CD4-positive, alpha-beta T cell treated with Interleukin-10 for 1 hour (primary cell): ENCODE data around the gene C19orf25.
"Not testable (repeated sequence)": the region's sequence is repeated elsewhere in the genome, so short reads cannot be mapped to it uniquely, and the experiment has no call there.

Source experiments
- DNase-seq: peaks from one replicate; pipeline ENCODE4 v3.0.0-alpha.2; 2020

Gene C19orf25

DNA sequence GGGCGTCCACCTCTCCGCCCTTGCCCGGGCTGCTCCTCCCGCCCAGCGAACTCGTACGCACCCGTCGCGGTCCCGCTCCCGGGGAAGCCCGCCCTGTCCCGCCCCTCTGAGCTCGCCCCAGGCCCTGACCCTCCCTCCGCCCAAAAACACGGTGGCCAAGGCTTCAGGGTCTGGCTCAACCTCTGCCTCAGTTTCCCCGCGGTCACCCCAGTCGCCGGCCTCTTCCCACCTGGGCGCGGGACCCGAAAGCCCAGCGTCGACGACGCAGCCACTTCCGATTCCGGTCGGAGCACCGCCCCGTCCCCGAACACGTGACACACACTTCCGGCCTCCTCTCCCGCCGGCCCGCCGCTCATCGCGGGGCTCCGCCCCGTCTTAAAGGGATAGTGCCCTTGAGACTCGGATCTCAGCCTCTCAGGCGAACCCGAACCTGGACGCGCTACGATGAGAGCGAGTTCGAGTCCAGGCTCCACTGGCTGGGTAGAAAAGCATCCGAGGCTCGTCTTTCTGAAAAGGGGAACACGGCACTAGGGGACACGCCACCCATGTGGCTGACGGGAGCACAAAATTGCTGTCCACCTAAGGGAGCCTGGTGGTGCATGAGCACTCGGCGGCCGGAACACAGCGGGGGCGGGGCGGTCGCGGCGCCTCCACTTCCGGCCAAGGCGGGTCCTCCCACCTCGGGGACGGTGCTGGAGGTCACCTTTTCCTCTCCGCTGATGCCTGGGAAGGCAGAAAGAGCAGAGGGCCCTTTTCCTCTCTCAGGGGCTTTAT is at the start of gene C19orf25:
C19orf25 (minus strand) TSS at position 282 of the 774 bp plus-strand sequence. CDS start 312 bp downstream, outside the sequence.
- DNase-seq, result peak; percentile 93

DNA sequence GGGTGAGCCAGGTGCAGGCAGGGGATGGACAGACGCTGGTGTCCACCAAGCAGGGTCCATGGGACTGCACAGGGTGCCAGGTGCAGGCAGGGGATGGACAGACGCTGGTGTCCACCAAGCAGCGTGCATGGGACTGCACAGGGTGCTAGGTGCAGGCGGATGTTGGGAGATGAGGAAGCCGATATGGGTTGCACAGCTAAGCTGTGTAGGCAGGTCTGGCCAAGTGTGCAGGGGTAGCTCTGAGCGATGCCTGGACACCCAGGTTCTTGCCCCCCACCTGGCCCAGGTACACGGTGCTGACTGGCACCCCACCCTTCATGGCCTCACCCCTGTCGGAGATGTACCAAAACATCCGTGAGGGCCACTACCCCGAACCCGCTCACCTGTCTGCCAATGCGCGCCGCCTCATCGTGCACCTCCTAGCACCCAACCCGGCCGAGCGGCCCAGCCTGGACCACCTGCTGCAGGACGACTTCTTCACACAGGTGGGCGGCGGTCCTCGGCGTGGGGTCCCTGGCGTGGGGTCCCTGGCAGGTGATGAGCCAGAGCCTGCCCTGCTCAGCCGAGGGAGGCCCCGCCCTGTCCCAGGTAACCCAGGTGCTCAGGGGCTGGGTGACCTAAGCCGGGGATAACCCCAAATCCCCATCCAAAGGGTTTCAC is 48.8 kb upstream of the C19orf25 start:
- no peak for DNase-seq

DNA sequence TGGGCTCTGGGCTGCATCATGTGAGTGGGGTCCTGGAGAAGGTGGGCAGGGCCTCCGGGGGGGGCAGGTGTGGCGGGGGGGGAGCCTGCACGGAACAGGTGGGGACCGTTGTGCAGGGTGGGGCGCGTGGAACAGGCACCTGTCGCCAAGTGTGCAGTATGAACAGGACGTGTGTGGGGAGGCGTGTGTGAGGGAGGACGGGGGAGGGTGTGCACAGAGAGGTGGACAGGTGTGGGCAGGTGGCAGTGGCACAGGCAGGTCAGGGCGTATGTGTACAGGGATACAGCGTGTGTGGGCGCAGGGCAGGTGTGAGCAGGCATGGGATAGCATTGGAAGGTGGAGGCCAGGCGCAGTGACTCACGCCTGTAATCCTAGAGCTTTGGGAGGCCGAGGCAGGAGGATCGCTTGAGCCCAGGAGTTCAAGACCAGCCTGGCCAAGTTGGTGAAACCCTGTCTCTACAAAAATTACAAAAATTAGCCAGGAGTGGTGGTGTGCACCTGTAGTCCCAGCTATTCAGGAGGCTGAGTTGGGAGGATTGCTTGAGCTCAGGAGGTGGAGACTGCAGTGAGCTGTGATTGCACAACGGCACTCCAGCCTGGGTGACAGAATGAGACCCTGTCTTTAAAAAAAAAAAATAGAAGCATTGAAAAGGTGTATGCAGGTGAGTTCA is 48.1 kb upstream of the C19orf25 start:
- DNase-seq, result no peak

DNA sequence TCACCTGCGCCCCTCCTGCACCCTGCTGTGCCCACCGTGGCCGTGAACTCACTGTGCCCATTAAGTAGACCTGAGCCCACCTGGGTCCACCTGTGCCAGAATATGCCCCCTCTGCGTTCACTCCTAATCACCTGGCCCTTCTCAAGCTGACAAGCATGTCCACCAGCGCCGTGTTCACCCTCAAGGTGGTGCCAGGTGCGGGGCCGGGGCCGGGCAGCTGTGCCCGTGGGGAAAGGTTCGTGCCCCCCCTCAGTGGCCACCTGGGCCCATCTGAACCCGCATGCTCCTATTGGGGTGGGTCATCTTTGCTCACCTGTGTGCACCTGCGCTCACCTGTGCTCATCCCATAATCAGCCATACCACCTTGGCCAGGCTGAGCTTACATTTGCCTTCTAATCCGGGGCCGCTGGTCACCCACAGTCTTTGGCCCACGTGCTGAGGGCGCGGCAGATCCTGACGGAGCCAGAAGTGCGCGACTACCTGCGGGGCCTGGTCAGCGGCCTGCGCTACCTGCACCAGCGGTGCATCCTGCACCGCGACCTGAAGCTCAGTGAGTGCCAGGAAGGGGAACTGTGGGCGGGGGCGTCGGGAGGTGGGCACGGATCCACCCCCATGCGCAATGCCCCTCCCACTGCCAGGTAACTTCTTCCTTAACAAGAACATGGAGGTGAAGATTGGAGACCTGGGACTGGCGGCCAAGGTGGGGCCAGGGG is 47.2 kb upstream of the C19orf25 start:
- DNase-seq, result no peak

DNA sequence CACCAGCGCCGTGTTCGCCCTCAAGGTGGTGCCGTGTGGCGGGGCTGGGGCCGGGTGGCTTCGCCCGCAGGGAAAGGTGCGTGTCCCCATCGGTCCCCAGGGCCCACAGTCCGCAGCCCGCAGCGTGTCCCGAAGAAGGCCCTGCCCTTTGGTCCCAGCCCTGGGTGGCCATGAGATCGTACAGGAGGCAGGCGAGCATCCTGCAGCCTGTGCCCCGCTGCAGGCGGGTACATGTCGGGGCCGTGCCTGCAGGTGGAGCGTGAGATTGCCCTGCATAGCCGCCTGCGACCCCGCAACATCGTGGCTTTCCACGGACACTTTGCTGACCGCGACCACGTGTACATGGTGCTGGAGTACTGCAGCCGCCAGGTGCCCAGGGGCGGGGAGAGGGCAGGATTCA is 46.3 kb upstream of the C19orf25 start:
- no peak for DNase-seq

DNA sequence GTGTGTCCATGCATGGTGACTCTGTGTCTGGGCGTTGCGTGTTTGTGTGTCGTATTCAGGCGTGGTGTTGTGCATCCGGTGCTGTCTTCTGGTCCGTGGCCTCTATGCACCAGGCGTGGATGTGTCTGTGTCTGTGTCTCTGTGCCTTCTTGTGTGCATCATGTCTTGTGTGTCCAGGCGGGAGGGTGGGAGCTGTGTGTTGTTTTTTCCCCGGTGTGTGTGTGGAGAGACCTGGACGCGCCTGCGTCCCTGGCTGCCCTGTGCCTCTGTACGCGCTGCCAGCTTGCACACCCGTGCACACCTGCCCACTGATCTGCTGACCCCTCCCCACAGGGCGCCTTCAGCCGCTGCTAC is 45.9 kb upstream of the C19orf25 start:
- no peak for DNase-seq

DNA sequence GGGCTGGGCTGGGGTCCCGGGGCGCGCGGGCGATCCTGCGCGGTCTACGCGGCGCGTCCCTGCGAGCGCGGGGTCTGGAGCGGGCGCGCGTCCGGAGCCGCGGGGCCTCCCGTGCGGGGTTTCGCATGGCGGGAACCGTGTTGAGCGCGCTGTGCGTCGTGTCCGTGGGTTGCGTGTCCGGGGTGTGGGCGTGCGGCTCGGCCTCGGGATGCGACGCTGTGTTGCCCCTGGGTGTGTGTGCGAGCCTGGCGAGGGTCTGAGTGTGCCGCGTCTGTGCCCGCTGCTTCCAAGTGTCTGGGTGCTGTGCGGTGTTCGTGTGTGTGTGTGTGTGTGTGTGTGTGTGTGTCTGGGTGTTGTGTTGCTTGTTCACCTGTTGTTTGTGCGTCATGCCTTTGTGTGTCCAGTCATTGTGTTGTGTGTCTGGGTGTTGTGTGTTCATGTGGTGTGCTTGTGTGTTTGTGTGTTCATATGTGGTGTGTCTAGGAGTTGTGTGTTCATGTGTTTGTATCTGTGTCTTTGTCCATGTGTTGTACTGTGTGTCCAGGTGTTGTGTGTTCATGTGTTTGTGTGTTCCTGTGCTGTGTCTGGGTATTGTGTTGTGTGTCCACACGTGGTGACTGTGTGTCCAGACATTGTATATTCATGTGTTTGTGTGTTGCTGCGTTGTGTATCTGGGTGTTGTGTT is 45.4 kb upstream of the C19orf25 start:
- DNase-seq, result no peak

DNA sequence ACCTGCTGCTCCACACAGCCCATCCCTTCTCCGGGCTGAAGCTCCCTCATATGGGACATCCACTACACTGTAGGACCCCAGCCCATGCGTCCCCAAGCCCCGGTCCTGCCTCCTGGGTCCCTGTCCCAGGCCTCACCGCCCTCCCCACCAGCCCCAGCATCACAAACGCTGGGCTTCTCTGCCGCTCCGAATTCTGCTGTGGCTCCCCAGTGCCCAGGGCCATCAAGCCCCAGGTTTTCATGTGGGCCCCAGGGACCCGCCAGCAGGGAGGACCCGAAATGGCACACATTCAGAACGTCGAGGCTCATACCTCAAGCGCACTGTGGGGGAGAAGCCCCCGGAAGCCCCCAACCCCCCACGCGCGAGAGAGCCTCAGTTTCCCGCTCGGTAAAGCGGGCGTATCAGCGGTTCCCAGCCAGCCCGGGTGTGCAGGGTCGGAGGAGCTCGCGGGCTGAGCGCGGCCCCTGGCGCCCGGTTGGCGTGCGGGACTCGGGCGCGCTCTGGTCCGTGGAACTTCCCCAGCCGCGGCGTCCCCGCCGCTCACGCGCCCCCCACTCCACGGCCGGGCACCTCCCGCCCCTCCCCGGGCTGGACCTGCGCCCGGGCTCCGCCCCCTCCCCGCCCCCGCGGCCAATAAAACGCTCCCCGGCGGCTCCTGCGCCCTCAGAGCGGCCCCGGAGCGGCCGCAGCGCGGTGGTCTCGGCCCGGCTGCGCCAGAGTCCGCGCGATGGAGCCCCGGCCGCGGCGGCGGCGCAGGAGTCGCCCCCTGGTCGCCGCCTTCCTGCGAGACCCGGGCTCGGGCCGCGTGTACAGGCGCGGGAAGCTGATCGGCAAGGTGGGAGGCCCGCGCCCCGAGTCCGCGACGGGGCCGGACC is 44.6 kb upstream of the C19orf25 start, which contains the start of gene PLK5:
PLK5 (plus strand) TSS at position 666 of the 875 bp plus-strand sequence. CDS start 2,920 bp downstream, outside the sequence.
- no peak for DNase-seq

DNA sequence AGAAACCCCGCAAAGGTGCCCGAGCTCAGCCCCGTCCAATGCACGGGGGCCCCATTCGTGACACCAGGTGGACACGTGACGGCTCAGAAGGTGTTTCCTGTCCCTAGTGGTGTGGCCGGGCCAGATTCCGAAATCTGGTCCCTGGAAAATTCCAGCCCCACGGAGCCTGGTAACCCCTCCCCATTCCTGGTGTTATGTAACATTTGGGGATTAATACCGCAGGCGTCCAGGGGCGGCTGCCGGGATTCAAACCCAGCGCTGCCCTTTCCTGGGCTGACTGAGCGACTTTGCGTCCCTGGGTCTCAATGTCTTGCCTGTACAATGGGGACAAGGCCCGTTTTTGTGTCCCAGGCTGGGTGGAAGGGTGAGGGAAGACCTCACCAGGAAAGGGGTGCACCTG is 43.8 kb upstream of the C19orf25 start:
- DNase-seq, result no peak

DNA sequence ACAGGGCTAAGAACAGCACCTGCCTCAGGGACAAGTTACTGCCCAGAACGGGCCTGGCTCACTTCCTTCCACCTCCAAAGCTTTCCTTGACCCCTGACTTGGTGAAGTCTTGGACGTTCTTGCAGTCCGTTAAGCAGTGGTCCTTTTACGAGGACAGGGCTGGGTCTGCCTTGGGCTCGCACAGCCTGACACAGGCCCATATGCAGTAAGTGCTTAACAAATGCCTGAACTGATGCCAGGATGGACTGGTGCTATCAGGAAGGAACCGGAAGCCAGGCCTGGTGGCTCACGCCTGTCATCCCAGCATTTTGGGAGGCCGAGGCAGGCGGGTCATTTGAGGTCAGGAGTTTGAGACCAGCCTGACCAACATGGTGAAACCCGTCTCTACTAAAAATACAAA is 43.0 kb upstream of the C19orf25 start:
- no peak for DNase-seq

DNA sequence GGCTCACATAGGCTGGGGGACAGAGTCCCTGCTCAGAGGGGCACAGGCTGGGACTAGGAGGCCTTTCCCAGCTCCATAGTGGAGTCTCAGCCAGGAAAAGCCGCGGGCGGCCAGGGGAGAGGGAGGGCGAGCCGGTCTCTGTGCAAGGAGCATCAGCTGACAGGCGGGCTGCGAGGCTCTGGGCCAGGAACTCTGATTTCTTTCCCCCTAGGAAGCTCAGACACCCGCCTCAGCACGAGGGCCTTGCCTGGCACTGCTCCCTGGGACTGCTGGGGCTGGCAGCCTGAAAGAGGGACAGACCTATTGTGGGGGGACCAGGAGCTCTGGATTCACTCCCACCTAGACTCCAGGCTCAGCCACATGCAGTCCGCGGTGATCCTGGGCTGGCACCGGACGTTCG is 42.6 kb upstream of the C19orf25 start:
- DNase-seq, result no peak

DNA sequence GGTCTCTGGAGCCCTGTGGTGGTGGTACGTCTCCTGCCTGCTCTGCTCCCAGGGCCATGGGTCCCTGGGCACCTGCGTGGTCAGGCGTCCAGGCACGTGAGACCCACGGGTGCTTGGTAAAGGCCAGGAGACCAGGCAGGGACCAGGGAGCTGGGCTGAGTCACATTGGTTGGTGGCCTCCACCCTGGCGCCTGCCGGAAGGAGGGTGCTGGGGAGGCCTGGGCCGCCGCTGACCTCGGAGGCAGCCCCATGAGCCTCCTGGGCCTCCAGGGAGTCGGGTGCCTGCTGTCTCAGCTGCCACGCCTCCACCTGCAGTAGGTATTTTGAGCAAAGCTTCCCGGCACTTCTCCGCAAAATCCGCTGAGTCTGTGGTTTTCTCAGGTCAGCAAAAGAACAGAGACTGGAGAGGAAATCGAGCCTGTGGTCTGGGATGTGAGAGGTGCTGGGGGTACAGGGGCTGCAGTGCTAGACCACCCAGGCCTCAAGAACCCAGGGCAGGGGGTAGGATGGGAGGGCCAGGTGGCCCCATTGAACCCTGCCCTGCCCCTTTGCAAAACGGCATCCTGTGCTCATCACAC is 41.3 kb upstream of the C19orf25 start:
- no peak for DNase-seq

DNA sequence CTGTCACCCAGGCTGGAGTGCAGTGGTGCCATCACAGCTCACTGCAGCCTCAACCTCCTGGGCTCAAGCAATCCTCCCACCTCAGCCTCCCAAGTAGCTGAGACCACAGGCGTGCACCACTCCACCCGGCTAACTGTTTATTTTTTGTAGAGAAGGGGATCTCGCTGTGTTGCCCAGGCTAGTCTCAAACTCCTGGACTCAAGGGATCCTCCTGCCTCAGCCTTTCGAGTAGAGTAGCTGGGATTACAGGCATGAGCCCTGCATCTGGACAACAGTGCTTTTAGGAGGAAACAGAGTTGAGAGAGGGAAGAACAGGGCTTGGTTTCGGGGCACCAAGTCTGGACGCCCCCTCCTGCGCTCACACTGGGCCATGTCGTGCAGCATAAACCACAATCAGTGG is 40.8 kb upstream of the C19orf25 start:
- DNase-seq, result not testable (repeated sequence)

DNA sequence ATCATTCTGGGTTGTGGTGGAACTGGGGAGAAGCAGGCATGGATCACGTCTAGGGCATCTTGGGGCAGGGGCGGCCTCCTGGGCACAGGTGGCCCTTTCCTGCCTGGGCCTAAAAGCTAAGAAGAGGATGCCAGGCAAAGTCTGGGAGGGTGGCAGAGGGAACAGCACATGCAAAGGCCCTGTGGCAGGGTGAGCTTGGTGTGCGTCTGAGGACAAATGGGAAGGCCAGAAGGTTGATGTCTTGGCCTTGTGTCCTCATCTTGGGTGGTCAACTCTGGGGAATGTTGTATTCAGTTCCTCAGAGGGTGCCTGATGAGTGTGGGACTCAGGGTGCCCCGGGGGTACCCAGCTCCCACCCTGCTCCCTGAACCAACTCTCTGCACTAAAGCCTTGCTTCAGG is 39.5 kb upstream of the C19orf25 start:
- DNase-seq, result no peak

DNA sequence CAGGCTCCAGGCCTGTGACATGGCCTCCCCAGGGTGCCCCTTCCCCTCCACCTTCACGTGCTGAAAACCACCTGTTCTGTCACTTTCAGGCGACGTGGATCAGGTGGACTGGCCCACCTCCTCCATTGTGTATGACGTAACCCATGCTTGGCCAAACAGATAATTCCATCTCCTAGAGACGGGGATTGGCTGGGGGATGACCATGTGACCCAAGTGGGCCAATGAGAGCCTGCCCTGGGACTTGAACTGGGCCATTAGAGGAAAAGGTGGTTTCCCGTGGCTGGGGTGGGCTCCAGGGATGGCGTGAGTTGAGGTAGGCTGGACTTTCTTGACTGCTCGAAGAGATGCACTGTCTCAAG is 37.4 kb upstream of the C19orf25 start:
- DNase-seq, result no peak

DNA sequence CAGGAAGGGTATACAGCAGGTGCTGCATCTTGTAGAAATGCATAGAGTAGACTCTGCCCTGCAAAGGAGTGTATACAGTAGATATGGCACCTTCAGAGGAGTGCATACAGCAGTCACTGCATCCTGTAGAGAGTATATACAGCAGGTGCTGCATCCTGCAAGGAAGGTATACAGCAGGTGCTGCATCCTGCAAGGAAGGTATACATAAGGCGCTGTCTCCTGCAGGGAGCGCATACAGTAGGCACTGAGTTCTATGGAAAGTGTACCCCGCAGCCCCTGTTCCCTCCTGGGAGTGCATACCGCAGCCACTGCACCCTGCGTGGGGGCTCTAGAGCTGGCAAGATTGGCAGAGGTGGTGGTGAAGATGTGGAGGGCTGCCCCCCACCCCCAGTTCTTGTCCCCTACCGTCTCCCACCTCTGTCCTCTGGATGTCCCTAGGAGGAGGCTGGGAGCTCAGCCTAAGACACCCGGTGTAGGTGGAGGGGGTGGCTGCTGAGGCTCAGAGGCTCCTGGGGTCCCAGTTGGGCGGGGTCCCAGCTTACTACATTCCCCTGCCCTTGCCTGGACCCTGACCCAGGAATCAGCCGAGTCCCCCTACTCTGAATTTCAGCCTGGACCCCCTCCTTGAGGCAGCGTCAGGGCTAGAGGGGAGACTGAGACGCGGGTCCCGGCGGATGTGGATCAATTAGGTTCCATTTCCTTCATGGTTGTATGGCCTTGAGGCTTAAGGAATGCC is 36.1 kb upstream of the C19orf25 start:
- DNase-seq, result no peak

DNA sequence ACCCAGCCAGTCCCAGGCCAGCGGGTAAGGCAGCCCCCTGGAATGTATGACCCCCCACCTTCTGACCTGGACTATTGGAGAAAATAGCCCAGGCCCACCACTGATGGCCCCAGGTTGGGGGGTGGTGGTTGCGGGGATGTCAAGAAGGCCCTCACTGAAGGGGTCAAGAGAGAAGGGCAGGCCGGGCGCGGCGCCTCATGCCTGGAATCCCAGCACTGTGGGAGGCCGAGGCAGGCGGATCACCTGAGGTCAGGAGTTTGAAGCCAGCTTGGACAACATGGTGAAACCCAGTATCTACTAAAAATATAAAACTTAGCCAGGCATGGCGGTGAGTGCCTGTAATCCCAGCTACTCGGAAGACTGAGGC is 35.3 kb upstream of the C19orf25 start:
- DNase-seq, result no peak

DNA sequence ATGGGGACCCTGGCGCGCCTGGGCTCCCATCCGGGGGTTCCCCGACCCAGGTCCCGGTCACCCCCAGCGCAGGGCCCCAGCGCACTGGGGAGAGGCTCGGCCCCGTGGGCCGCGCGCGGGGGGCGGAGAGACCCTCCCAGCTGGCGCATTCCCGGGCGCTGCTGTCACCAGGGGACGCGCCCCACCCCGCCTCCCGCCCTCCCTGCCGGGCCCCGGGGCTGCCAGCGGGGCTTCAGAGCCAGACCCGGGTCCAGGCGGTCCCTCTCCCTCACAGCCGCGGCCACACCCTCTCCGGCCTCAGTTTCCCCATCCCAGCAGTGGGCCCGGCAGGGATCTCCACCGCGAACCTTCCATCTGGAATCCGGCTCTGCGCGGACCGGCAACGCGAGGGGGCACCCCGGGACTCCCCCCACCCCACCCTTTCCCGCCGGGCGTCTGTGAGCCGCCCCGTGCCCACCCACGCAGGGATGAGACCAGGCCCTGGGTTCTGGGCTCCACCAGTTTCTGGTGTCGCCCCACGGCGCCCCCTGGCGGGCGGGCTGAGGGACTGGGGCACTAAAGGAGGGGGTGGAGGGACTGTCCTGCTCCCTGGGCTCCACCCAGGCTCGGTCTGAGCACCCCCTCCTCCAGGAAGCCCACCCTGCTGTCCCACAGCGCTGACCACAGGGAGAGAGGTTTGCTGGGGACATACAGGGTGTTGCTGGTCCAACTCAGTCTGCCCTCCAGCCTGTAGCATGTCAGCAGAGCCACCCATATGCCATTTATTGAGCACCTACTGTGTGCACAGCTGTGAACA is 34.7 kb upstream of the C19orf25 start:
- peak; percentile 69 for DNase-seq

DNA sequence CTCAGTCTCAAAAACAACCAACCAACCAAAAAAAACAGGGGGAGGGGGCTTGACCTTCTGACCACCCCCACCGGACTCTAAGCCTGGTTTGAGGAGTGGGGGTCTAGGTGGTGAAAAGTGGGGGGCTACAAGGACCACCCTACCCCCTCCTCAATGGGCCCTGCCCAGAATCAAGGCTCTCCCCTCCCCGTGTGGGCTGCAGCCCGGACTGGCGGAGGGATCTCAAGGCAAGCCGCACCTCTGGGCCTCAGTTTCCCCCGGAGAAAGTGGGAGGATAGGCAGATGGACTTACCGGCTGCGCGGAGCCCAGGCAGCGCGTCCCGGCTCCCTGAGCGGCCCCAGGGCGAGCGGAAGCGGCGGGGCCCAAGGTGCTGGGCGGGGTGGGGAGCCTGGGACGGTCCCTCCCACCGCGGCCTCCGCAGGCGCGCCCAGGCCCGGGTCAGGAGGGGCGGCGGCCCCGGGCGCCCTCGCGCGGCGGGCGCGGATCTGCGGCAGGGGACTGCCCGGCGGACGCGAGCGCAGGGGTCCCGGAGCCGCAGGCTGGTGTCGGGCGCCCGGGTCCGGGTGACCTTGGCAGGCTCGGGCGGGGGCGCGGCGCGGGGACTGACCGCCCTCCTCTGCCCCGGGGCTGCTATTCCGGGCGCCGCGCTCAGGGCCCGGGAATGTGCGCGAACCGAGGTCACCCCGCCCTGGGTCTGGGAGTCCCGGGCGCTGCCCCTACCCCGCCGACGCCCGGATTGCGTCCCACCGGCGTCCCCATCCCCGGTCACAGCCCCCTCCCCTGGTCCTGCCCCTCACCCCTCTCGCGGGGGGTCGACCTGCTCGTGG is 33.9 kb upstream of the C19orf25 start, which contains the start of gene ADAMTSL5:
ADAMTSL5 (minus strand) TSS at position 349 of the 828 bp plus-strand sequence. CDS start 2,076 bp downstream, outside the sequence.
- peak; percentile 69 for DNase-seq
